H9 (cell line): ENCODE data around the gene NADK. TPM values are rescaled to one million over a fixed set of nuclear protein-coding genes. Genes with fewer than 3 reads are reported as not detected.

Experiments used
- DNase-seq: peaks from one replicate; pipeline ENCODE4 v3.0.0-alpha.2; 2017
- H2AFZ ChIP-seq: one replicate; pipeline ENCODE4 v1.6.1; 2013; ENCODE audit warnings: mild to moderate bottlenecking, low read length, control low read depth, moderate library complexity
- H2AK5ac ChIP-seq: 2 replicates; pipeline ENCODE4 v1.6.1; 2013; ENCODE audit warnings: low read length, control low read depth, mixed read lengths; ENCODE audit not compliant: insufficient read length
- H2BK120ac ChIP-seq: one replicate; pipeline ENCODE4 v1.6.1; 2013; ENCODE audit warnings: low read depth, mild to moderate bottlenecking, low read length, control low read depth, inconsistent platforms; ENCODE audit not compliant: poor library complexity, severe bottlenecking
- H2BK12ac ChIP-seq: 2 replicates; pipeline ENCODE4 v1.6.1; 2013; ENCODE audit warnings: low read length, control low read depth, mixed read lengths, low read depth; ENCODE audit not compliant: insufficient read length
- H2BK15ac ChIP-seq: 2 replicates; pipeline ENCODE4 v1.6.1; 2013; ENCODE audit warnings: low read depth, low read length, control low read depth
- H2BK20ac ChIP-seq: one replicate; pipeline ENCODE4 v1.6.1; 2013; ENCODE audit warnings: low read depth, mild to moderate bottlenecking, low read length, control low read depth, inconsistent platforms; ENCODE audit not compliant: poor library complexity, severe bottlenecking
- H2BK5ac ChIP-seq: 2 replicates; pipeline ENCODE4 v1.6.1; 2013; ENCODE audit warnings: low read length, control low read depth, mixed read lengths; ENCODE audit not compliant: insufficient read length
- H3K14ac ChIP-seq: 2 replicates; pipeline ENCODE4 v1.6.1; 2013; ENCODE audit warnings: low read length, control low read depth; ENCODE audit not compliant: insufficient read depth
- H3K18ac ChIP-seq: 2 replicates; pipeline ENCODE4 v1.6.1; 2013; ENCODE audit warnings: low read depth, mild to moderate bottlenecking, mixed read lengths, low read length, control low read depth; ENCODE audit not compliant: insufficient read length
- H3K23ac ChIP-seq: 2 replicates; pipeline ENCODE4 v1.6.1; 2013; ENCODE audit warnings: low read length, control low read depth, mixed read lengths, low read depth; ENCODE audit not compliant: insufficient read length
- H3K23me2 ChIP-seq: 2 replicates; pipeline ENCODE4 v1.6.1; 2013; ENCODE audit warnings: low read depth, mild to moderate bottlenecking, mixed read lengths, low read length, control low read depth; ENCODE audit not compliant: insufficient read length, poor library complexity, severe bottlenecking
- H3K27ac ChIP-seq: 2 replicates; pipeline ENCODE4 v1.5.1; 2013; ENCODE audit warnings: low read length, control low read depth, mixed read lengths, low read depth; ENCODE audit not compliant: insufficient read length
- H3K27me3 ChIP-seq: 2 replicates; pipeline ENCODE4 v1.6.1; 2013; ENCODE audit warnings: low read length, control low read depth, inconsistent platforms; ENCODE audit not compliant: insufficient read depth
- H3K4ac ChIP-seq: 2 replicates; pipeline ENCODE4 v1.6.1; 2013; ENCODE audit warnings: low read depth, mild to moderate bottlenecking, control low read depth, inconsistent platforms, low read length, moderate library complexity
- H3K4me1 ChIP-seq: 2 replicates; pipeline ENCODE4 v1.6.1; 2013; ENCODE audit warnings: low read length, control low read depth, inconsistent platforms; ENCODE audit not compliant: insufficient read depth
- H3K4me2 ChIP-seq: 2 replicates; pipeline ENCODE4 v1.6.1; 2013; ENCODE audit warnings: low read length, control low read depth, mixed read lengths; ENCODE audit not compliant: insufficient read length, insufficient read depth
- H3K56ac ChIP-seq: 2 replicates; pipeline ENCODE4 v1.6.1; 2013; ENCODE audit warnings: low read depth, mild to moderate bottlenecking, mixed read lengths, low read length, control low read depth; ENCODE audit not compliant: insufficient read length
- H3K79me1 ChIP-seq: 2 replicates; pipeline ENCODE4 v1.6.1; 2013; ENCODE audit warnings: low read depth, mild to moderate bottlenecking, moderate library complexity, low read length, control low read depth, inconsistent platforms; ENCODE audit not compliant: insufficient read depth, poor library complexity, severe bottlenecking
- H3K79me2 ChIP-seq: 2 replicates; pipeline ENCODE4 v1.6.1; 2013; ENCODE audit warnings: low read length, control low read depth, inconsistent platforms; ENCODE audit not compliant: insufficient read depth
- H3K9ac ChIP-seq: 2 replicates; pipeline ENCODE4 v1.6.1; 2013; ENCODE audit warnings: low read length, control low read depth, mixed read lengths; ENCODE audit not compliant: insufficient read length; ENCODE audit errors: extremely low read depth
- H3K9me3 ChIP-seq: one replicate; pipeline ENCODE4 v1.6.1; 2013; ENCODE audit warnings: low read depth, low read length, inconsistent platforms; ENCODE audit not compliant: control insufficient read depth
- H3T11ph ChIP-seq: one replicate; pipeline ENCODE4 v1.6.1; 2013; ENCODE audit warnings: mild to moderate bottlenecking, low read length, control low read depth, inconsistent platforms
- H4K20me1 ChIP-seq: one replicate; pipeline ENCODE4 v1.6.1; 2013; ENCODE audit not compliant: control insufficient read depth, insufficient read length, insufficient read depth
- H4K5ac ChIP-seq: 2 replicates; pipeline ENCODE4 v1.6.1; 2013; ENCODE audit warnings: low read depth, mild to moderate bottlenecking, mixed read lengths, low read length, control low read depth; ENCODE audit not compliant: insufficient read length
- H4K8ac ChIP-seq: replicated peaks from 2 replicates; pipeline ENCODE4 v1.6.1; 2013; ENCODE audit warnings: low read length, control low read depth, mixed read lengths, low read depth; ENCODE audit not compliant: insufficient read length
- H4K91ac ChIP-seq: 2 replicates; pipeline ENCODE4 v1.6.1; 2013; ENCODE audit warnings: low read depth, mild to moderate bottlenecking, moderate library complexity, mixed read lengths, low read length, control low read depth; ENCODE audit not compliant: insufficient read length
- H3K27ac Mint-ChIP-seq, 3 experiments: 2 replicates in 2 of 3; 3 replicates in 1 of 3; pipeline ENCODE4 v1.8.0; 2020 to 2021; ENCODE audit warnings: mixed read lengths in 3 of 3, mild to moderate bottlenecking in 1 of 3, moderate library complexity in 1 of 3
- H3K27me3 Mint-ChIP-seq: 2 replicates; pipeline ENCODE4 v1.8.0; 2021; ENCODE audit warnings: low read depth, mild to moderate bottlenecking, moderate library complexity, mixed read lengths
- H3K36me3 Mint-ChIP-seq, 3 experiments: 2 replicates in 2 of 3; 3 replicates in 1 of 3; pipeline ENCODE4 v1.8.0; 2020 to 2021; ENCODE audit warnings: low read depth in 3 of 3, mixed read lengths in 3 of 3; ENCODE audit not compliant: insufficient read depth in 1 of 3
- H3K4me1 Mint-ChIP-seq, 2 experiments: 2 replicates each; pipeline ENCODE4 v1.8.0; 2020; ENCODE audit warnings: mixed read lengths in 2 of 2
- H3K4me3 Mint-ChIP-seq, 2 experiments: 2 replicates in 1 of 2; 3 replicates in 1 of 2; pipeline ENCODE4 v1.8.0; 2020 to 2021; ENCODE audit warnings: mild to moderate bottlenecking in 2 of 2, mixed read lengths in 2 of 2, moderate library complexity in 1 of 2
- H3K9me3 Mint-ChIP-seq, 2 experiments: 2 replicates in 1 of 2; 3 replicates in 1 of 2; pipeline ENCODE4 v1.8.0; 2020; ENCODE audit warnings: mild to moderate bottlenecking in 2 of 2, mixed read lengths in 2 of 2, moderate library complexity in 1 of 2
- CTCF ChIP-seq: fragments of 200-600 bp; sonication (generic); conservative IDR thresholded peaks from 3 replicates; pipeline ENCODE4 v1.8.0; 2021; ENCODE audit warnings: antibody characterized with exemption, mild to moderate bottlenecking
- WGBS: extraction: QIAGEN DNeasy Blood & Tissue Kit; methylation state at CpG from one replicate; pipeline ENCODE4 v1.1.7; 2013; ENCODE audit warnings: missing lambda C conversion rate, low lambda C conversion rate, mixed read lengths; ENCODE audit not compliant: insufficient read length; ENCODE audit errors: extremely low coverage; 5-methylcytosine and 5-hydroxymethylcytosine counted together
- total RNA-seq: library from RNA; stranded (reverse); gene quantifications from 2 replicates; pipeline ENCODE4 v1.2.1, GENCODE V29; 2021

NADK gene
- total RNA-seq, 1 experiment from 2014 or later = 105 TPM

GRCh38 chr1:1732381-1732780, 45.9 kb downstream of the NADK start:
- Mint-ChIP-seq H3K4me3 (no peak overlapping the region), H3K4me1 (no peaks in the 10 kb centered on the region), H3K27me3 (no peaks in the 10 kb centered on the region), H3K9me3 (no peaks in the 10 kb centered on the region), H3K27ac (peak overlapping the region in 2 of 3 experiments; percentile 53 to 63; a peak in 2 of 7 replicates), H3K36me3 (peaks cover 7 to 33% (median 23%) of the 10 kb centered on the region in 3 experiments; a peak in 6 of 7 replicates)
- Histone ChIP-seq H3K9ac (no peak overlapping the region), H3K23ac (no peak overlapping the region), H2AK5ac (no peak overlapping the region), H3K56ac (no peak overlapping the region), H2BK12ac (no peak overlapping the region), H2BK5ac (no peak overlapping the region), H2BK15ac (no peak overlapping the region), H3K27ac (no peak overlapping the region), H3K4me1 (no peaks in the 10 kb centered on the region), H3K18ac (no peak overlapping the region), H3K14ac (no peak overlapping the region), H4K91ac (no peak overlapping the region), H3K9me3 (no peaks in the 10 kb centered on the region), H3K4ac (no peak overlapping the region), H4K5ac (no peak overlapping the region), H4K8ac (no peak overlapping the region), H3K23me2 (no peaks in the 10 kb centered on the region), H3K79me1 (no peaks in the 10 kb centered on the region), H3T11ph (no peak overlapping the region), H2BK20ac (no peak overlapping the region), H3K4me2 (no peak overlapping the region), H2BK120ac (no peak overlapping the region), H4K20me1 (no peaks in the 10 kb centered on the region), H2AFZ (no peak overlapping the region), H3K79me2 (no peaks in the 10 kb centered on the region), H3K27me3 (no peaks in the 10 kb centered on the region)
- DNase-seq = no peak
- TF ChIP-seq CTCF = no peak
- no CpG with 5 or more reads among the region's 17 CpGs for WGBS
